Loucy (cell line): ENCODE measurements around the gene CDH4.

ENCODE experiments used
- H2AFZ ChIP-seq: fragments of 200-600 bp; sonication (generic); 2 replicates; pipeline ENCODE4 v1.6.0; 2016; ENCODE audit warnings: antibody characterized with exemption, mild to moderate bottlenecking, low read length, moderate library complexity
- H3F3A ChIP-seq: fragments of 200-600 bp; 2 replicates; pipeline ENCODE4 v1.6.0; 2016; ENCODE audit warnings: antibody characterized with exemption, low read depth, mild to moderate bottlenecking
- H3K27me3 ChIP-seq: fragments of 200-600 bp; sonication (generic); 2 replicates; pipeline ENCODE4 v1.6.1; 2014; ENCODE audit warnings: low read length, mild to moderate bottlenecking; ENCODE audit not compliant: insufficient read depth, poor library complexity, severe bottlenecking
- H3K36me3 ChIP-seq: fragments of 200-600 bp; sonication (generic); 2 replicates; pipeline ENCODE4 v1.6.1; 2016; ENCODE audit warnings: low read length; ENCODE audit not compliant: insufficient read depth
- H3K4me1 ChIP-seq: fragments of 200-600 bp; sonication (generic); 2 replicates; pipeline ENCODE4 v1.5.1; 2014; ENCODE audit warnings: low read length, mild to moderate bottlenecking; ENCODE audit not compliant: insufficient read depth, poor library complexity, severe bottlenecking
- H3K4me2 ChIP-seq: fragments of 200-600 bp; sonication (generic); 2 replicates; pipeline ENCODE4 v1.6.0; 2014; ENCODE audit warnings: antibody characterized with exemption, low read length, low read depth, mild to moderate bottlenecking; ENCODE audit not compliant: poor library complexity, severe bottlenecking
- H3K4me3 ChIP-seq: fragments of 200-600 bp; sonication (generic); 2 replicates; pipeline ENCODE4 v1.5.1; 2014; ENCODE audit warnings: low read length, mild to moderate bottlenecking, mixed read lengths; ENCODE audit not compliant: poor library complexity, severe bottlenecking
- H3K79me2 ChIP-seq: fragments of 200-600 bp; sonication (generic); 2 replicates; pipeline ENCODE4 v1.6.1; 2014; ENCODE audit warnings: low read length; ENCODE audit not compliant: insufficient read depth
- H3K9ac ChIP-seq: fragments of 200-600 bp; sonication (generic); 2 replicates; pipeline ENCODE4 v1.6.0; 2014; ENCODE audit warnings: mild to moderate bottlenecking, low read depth, low read length, moderate library complexity; ENCODE audit not compliant: poor library complexity, severe bottlenecking
- H3K9me2 ChIP-seq: fragments of 200-600 bp; sonication (generic); replicated peaks from 2 replicates; pipeline ENCODE4 v1.6.1; 2016; ENCODE audit warnings: low read depth, low read length, mixed read lengths
- H3K9me3 ChIP-seq: fragments of 200-600 bp; sonication (generic); 2 replicates; pipeline ENCODE4 v1.6.1; 2014; ENCODE audit warnings: mild to moderate bottlenecking, antibody characterized with exemption, low read length, low read depth; ENCODE audit not compliant: insufficient read depth
- H4K20me1 ChIP-seq: fragments of 200-600 bp; sonication (generic); 2 replicates; pipeline ENCODE4 v1.6.0; 2014; ENCODE audit warnings: antibody characterized with exemption, low read length, mild to moderate bottlenecking; ENCODE audit not compliant: insufficient read depth, poor library complexity, severe bottlenecking
- CTCF ChIP-seq: fragments of 200-600 bp; sonication (generic); conservative IDR thresholded peaks from 2 replicates; pipeline ENCODE4 v1.5.1; 2014; ENCODE audit warnings: mild to moderate bottlenecking, antibody characterized with exemption, low read length
- EZH2phosphoT487 ChIP-seq: fragments of 200-600 bp; IDR thresholded peaks from 2 replicates; pipeline ENCODE4 v1.6.1; 2018; ENCODE audit warnings: antibody characterized with exemption, mild to moderate bottlenecking, moderate library complexity, borderline replicate concordance

The CDH4 gene

GRCh38 chr20:61259741-61260140, 7.7 kb downstream of the CDH4 start:
- Histone ChIP-seq H3K4me3 (no peak overlapping the region), H3K9ac (no peak overlapping the region), H3K36me3 (no peaks in the 10 kb centered on the region), H3K4me2 (no peak overlapping the region), H2AFZ (no peak overlapping the region), H4K20me1 (no peaks in the 10 kb centered on the region), H3K79me2 (no peaks in the 10 kb centered on the region), H3K9me2 (no peaks in the 10 kb centered on the region), H3K27me3 (no peaks in the 10 kb centered on the region), H3K9me3 (no peaks in the 10 kb centered on the region), H3F3A (no peaks in the 10 kb centered on the region), H3K4me1 (peaks cover 10% of the 10 kb centered on the region)
- TF ChIP-seq EZH2phosphoT487 (no peak), CTCF (no peak)

GRCh38 chr20:61260905-61261304, 8.8 kb downstream of the CDH4 start:
- Histone ChIP-seq H3K36me3 (no peaks in the 10 kb centered on the region), H3K9me3 (no peaks in the 10 kb centered on the region), H3K79me2 (no peaks in the 10 kb centered on the region), H3K27me3 (no peaks in the 10 kb centered on the region), H2AFZ (no peak overlapping the region), H3K4me1 (peaks cover 10% of the 10 kb centered on the region), H3K9me2 (no peaks in the 10 kb centered on the region), H3F3A (no peaks in the 10 kb centered on the region), H3K4me2 (no peak overlapping the region), H4K20me1 (no peaks in the 10 kb centered on the region), H3K9ac (no peak overlapping the region), H3K4me3 (no peak overlapping the region)
- TF ChIP-seq CTCF (no peak), EZH2phosphoT487 (no peak)

- H3K79me2 ChIP-seq, result no peaks in the 10 kb centered on the region
- no peaks in the 10 kb centered on the region for H3K36me3 ChIP-seq
- no peaks in the 10 kb centered on the region for H3K27me3 ChIP-seq
- no peak overlapping the region for H3K9ac ChIP-seq
- no peaks in the 10 kb centered on the region for H3F3A ChIP-seq
- H3K9me2 ChIP-seq, result no peaks in the 10 kb centered on the region
- H4K20me1 ChIP-seq, result no peaks in the 10 kb centered on the region
- no peak overlapping the region for H2AFZ ChIP-seq
- no peak overlapping the region for H3K4me3 ChIP-seq
- H3K4me2 ChIP-seq, result no peak overlapping the region
- H3K9me3 ChIP-seq, result no peaks in the 10 kb centered on the region
- peaks cover 5% of the 10 kb centered on the region for H3K4me1 ChIP-seq
- TF ChIP-seq CTCF (no peak), EZH2phosphoT487 (no peak)
Measured at GRCh38 chr20:61262036-61262435, 10.0 kb downstream of the CDH4 start.
